SH-SY5Y (cell line): ENCODE data around the gene COL6A3.

ENCODE experiments used
- GATA2 ChIP-seq: IDR thresholded peaks from 2 replicates; pipeline ENCODE4 v1.6.1; 2011; ENCODE audit warnings: mild to moderate bottlenecking, low read depth, low read length
- GATA3 ChIP-seq: IDR thresholded peaks from 2 replicates; pipeline ENCODE4 v1.6.1; 2011; ENCODE audit warnings: low read depth, mild to moderate bottlenecking, low read length, moderate library complexity

COL6A3 gene

DNA sequence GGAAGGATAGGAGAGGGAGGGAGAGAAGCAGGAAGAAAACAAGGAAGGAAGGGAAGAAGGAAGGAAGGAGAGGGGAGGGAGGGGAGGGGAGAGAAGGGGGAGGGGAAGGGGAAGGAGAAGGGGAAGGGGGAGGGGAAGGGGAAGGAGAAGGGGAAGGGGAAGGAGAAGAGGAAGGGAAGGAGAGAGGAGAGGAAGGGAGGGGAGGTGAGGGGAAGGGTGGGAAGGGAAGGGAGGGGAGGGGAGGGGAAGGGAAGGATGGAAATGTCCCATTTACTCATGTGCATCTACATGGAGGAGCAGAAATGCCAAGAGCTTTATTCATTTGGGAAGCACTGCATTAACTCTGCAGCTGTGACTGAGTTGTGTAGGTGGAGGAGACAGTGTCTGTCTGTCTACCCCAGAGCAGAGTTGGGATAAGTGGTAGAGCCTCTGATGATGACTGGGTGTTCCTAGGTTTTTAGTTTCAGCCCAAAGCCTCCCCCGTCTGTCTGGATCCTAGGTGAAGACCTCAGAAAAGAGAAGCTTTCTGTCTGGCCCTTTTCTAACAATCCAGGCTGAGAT is 131.3 kb downstream of the COL6A3 start:
- TF ChIP-seq GATA2 = no peak
- TF ChIP-seq GATA3 = no peak

DNA sequence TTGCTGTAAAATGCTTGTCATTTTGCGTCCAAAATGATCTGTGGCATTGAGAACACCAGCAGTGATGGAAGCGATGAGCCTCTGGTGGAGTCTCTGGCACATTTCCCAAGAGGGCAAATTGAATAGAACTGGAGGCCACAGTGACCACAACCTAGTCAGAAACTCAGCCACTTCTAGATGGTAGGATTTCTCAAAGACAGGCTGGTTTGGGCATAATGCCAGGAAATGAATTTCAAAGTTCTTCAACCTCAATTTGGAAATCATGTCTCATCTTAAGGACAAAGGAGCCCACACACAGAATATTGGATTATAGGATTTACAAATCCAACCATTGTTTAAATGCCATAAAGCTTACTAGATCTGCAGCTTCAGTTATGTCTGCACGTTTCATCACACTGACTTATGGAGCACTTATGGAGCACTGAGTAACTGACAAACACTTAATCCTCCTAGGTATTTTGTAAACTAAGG is 132.1 kb downstream of the COL6A3 start:
- TF ChIP-seq GATA2 (no peak), GATA3 (no peak)

DNA sequence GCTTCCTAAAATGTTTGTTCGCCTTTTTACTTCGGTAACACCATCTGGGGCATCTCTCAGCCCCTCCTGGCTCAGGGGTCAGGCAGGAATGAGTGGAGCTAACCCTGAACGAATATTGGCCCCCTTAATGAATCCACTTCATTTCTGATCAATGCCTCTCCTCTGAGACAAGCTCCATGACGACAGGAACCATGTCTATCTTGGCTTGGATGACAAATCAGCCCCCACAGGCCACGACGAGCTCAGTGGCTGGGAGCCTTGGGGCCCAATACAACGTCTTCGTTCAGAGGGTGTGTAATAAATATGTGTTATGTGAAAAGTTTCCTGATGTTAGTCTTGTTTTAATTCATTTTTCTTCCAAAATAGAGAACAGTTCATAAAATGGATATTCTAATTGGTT is 133.0 kb downstream of the COL6A3 start:
- TF ChIP-seq GATA2 = no peak
- no peak for TF ChIP-seq GATA3

DNA sequence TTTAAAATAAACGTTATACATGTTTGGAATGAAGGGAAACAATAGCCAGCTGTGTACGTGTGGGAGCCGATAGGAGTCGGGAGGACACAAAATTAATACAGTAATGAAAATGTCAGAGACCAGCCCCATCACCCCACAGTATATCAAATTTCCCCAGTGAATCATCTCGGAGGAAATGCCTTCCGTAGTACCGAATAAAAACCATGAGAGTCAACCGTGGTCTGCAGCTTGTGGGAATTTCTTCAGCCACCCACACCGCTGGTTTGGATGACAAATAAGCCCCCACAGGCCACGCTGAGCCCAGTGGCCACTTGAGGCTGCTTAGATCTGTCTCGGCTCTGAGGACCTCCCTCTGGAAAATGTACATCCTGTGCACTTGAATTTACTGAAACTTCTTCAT is 133.7 kb downstream of the COL6A3 start:
- TF ChIP-seq GATA2 = no peak
- no peak for TF ChIP-seq GATA3

DNA sequence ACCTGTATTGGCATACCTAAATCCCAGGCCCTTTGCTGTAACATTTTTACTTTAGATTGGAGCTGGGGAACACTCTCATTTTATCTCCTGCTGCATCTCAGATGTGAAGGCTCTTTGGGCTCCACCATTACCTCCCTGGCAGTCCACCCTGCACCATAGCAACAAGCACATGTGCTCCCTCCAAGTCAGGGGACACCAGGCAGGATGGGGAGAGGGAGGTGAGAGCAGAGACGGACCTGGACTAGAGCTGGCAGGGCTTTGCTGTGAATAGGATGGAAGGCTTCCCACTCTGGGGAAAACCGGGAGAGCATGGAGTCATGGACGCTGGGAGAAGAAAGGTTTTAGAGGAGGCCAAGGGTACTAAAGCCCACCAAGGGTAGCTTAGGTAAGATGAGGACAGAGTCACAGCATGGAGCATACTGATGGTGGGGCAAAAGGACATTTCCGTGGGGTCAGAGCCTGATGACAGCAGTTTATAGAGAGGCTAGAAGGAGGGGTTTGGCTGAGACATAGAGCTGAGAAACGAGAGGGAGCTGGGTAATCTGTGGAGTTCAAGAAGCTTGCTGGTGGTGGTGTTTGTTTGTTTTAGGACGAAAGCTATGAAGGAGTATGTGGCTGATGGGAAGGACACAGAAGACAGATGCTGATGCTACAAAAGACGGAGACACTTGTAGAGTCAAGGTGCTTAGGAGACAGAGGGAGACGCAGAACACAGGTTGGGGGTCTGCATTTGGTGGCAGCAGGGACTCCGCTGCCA is 134.8 kb downstream of the COL6A3 start:
- TF ChIP-seq GATA2 (peak; percentile 75), GATA3 (no peak)

DNA sequence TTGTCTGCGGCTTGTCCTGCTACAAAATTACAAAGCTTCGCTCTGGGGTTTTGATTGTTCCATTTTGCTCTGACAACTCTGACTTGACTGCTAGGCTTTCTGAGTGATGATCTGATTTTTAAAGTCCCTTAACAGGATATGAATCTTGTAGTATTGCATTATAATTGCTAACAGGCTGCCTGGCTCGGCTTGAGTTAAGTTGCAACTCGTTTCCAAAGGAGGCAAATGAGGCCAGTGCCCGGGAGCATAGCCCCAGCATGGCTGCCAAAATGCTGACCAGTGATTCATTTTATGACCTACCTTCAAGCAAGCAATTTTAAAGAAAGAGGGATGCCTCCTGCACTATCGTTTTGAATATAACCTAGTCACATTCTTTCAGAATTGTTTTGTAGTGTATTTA is 135.4 kb downstream of the COL6A3 start:
- no peak for TF ChIP-seq GATA3
- TF ChIP-seq GATA2 = no peak

DNA sequence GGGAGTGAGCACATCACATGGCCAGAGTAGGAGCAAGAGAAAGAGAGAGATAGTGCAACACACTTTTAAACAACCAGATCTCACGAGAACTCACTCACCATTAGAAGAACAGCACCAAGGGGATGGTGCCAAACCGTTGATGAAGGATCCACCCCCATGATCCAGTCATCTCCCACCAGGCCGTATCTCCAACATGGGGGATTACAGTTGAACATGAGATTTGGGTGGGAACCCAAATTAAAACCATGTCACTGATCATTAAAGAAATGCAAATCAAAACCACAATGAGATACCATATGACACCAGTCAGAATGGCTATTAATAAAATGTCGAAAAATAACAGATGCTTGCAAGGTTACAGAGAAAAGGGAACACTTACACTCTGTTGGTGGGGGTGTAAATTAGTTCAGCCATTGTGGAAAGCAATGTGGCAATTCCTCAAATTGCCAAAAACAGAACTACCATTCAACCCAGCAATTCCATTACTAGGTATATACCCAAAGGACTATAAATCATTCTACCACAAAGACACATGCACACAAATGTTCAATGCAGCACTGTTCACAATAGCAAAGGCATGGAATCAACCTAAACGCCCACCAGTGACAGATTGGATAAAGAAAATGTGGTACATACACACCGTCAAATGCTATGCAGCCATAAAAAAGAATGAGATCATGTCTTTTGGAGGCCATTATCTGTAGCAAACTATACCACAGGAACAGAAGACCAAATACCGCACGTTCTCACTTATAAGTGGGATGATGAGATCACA is 137.1 kb downstream of the COL6A3 start:
- TF ChIP-seq GATA3 = no peak
- TF ChIP-seq GATA2 = no peak
